ENCODE measurements around the gene ANKRD37.

Gene ANKRD37

DNA sequence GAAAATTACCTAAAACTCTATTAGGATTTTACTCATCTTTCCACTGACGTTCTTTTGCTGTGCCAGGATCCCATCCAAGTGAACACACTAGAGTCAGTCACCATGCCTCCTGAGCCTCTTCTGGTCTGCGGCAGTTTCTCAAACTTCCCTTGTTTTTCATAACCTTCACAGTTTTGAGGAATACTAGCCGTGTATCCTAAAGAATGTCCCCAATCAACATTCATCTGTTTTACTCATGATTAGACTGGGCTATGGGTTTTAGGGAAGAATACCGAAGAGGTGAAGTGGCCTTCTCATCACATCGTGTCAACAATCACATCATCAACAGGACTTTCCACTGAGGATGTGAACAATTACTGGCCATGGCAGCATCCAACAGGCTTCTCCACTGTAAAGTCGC lies 5.7 kb upstream of the ANKRD37 start:
- H3K36me3 Mint-ChIP-seq (ENCODE audit: low read depth), result peaks cover 4% of the 10 kb centered on the region
- H3K4me1 Mint-ChIP-seq (ENCODE audit: low read depth), result peaks cover 17% of the 10 kb centered on the region
- H3K9me3 Mint-ChIP-seq, result no peaks in the 10 kb centered on the region
- no peak overlapping the region for H3K4me3 Mint-ChIP-seq
- no peak overlapping the region for H3K27ac Mint-ChIP-seq
- no peaks in the 10 kb centered on the region for H3K27me3 Mint-ChIP-seq (ENCODE audit: low read depth)

DNA sequence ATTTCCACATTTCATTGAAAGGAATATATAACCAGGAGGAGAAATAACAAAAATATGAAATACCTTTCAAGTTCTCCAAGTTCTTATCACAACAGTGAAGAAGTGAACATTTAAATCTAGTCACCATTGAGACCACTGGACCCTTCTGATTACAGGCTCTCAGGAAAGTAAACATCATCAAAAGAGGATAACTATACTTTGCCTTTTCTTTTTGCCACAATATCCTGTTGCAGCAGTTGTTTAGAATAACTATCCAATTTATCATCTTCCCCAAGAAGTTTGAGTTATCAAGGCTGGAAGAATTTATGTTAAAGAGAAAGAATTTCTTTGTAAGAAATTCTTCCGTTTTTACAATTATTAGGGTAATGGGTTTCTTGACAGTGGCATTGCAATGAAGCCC lies 4.5 kb upstream of the ANKRD37 start:
- peaks cover 4% of the 10 kb centered on the region for H3K36me3 Mint-ChIP-seq (ENCODE audit: low read depth)
- peaks cover 19% of the 10 kb centered on the region for H3K4me1 Mint-ChIP-seq (ENCODE audit: low read depth)
- H3K9me3 Mint-ChIP-seq, result no peaks in the 10 kb centered on the region
- H3K27me3 Mint-ChIP-seq (ENCODE audit: low read depth), result no peaks in the 10 kb centered on the region
- H3K27ac Mint-ChIP-seq, result no peak overlapping the region
- no peak overlapping the region for H3K4me3 Mint-ChIP-seq

GRCh38 chr4:185394568-185395237 lies 1.9 kb upstream of the ANKRD37 start:
- peaks cover 42% of the 10 kb centered on the region for H3K4me1 Mint-ChIP-seq (ENCODE audit: low read depth)
- no peaks in the 10 kb centered on the region for H3K9me3 Mint-ChIP-seq
- H3K27ac Mint-ChIP-seq, result peak overlapping the region; percentile 98
- H3K4me3 Mint-ChIP-seq, result peak overlapping the region; percentile 94
- no peaks in the 10 kb centered on the region for H3K27me3 Mint-ChIP-seq (ENCODE audit: low read depth)
- H3K36me3 Mint-ChIP-seq (ENCODE audit: low read depth), result peaks cover 16% of the 10 kb centered on the region

- Mint-ChIP-seq H3K27me3 (ENCODE audit: low read depth) (no peaks in the 10 kb centered on the region), H3K36me3 (ENCODE audit: low read depth) (peaks cover 22% of the 10 kb centered on the region), H3K4me1 (ENCODE audit: low read depth) (peaks cover 48% of the 10 kb centered on the region), H3K9me3 (no peaks in the 10 kb centered on the region), H3K27ac (peak within 1 kb of the TSS; percentile 98), H3K4me3 (peak within 1 kb of the TSS; percentile 94)
Observed at GRCh38 chr4:185395238-185395955, 1.2 kb upstream of the ANKRD37 start, which contains the start of gene LRP2BP. Gene LRP2BP (minus strand): TSS chr4:185395924. CDS start chr4:185378186, 17,738 bp downstream.

DNA sequence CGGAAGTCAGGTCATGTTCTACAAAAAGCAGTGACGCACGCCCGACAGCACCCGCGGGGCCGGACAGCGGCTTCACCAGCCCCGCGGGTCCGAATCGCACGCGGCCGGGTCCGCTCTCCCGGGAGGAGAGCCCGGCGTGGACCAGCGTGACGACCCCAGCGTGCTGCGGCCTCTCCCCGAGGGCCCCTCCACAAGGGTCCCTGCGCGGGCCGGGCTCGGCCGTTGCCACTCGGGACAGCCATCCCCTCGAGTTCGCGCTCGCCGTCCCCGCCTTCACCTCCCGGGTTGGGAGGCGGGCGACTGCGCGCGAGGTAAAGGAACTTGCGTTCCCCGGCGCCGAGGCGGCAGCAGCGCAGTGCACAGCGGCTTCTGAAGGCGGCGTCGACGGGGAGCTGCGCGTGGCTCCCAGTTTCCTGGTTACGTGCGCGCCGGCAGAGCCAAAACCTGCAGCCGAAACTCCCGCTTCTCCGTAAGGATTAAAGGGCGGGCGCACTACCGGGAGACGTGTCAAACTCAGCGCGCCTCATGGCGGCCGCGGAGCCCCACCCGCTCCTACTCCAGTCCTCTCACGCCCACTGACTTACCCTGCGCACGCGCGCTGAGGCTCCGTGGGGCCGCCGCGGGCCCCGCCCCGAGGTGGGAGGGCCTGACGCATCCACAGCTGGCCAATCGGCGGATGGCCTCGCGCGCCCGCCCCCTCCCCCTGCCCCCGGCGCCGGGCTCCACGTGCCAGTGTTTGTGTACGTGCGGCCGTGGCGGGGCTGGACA lies 501 bp upstream of the ANKRD37 start:
- Mint-ChIP-seq H3K4me3 (peak overlapping the region; percentile 94), H3K27ac (peak overlapping the region; percentile 98), H3K9me3 (no peaks in the 10 kb centered on the region), H3K36me3 (ENCODE audit: low read depth) (peaks cover 21% of the 10 kb centered on the region), H3K4me1 (ENCODE audit: low read depth) (peaks cover 49% of the 10 kb centered on the region), H3K27me3 (ENCODE audit: low read depth) (no peaks in the 10 kb centered on the region)

DNA sequence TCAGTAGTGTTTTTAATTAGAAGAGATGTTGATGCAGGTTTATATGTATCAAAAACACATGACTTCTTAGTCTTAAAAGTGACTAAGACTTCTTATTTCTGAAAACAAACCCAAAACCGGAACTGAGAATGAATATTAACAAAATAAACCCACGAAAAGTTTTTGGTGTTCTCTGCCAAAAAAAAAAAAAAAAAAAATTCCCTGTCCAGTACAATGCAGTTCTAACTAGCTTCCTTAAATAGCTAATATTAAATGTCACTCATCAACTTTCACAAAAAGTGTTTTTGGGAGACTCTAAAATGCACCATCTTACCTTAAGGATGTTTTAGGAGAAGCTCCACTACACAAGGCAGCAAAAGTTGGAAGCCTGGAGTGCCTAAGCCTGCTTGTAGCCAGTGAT lies 2.0 kb downstream of the ANKRD37 start:
- no peak overlapping the region for H3K27ac Mint-ChIP-seq
- no peak overlapping the region for H3K4me3 Mint-ChIP-seq
- no peaks in the 10 kb centered on the region for H3K27me3 Mint-ChIP-seq (ENCODE audit: low read depth)
- H3K4me1 Mint-ChIP-seq (ENCODE audit: low read depth), result peaks cover 50% of the 10 kb centered on the region
- peaks cover 31% of the 10 kb centered on the region for H3K36me3 Mint-ChIP-seq (ENCODE audit: low read depth)
- no peaks in the 10 kb centered on the region for H3K9me3 Mint-ChIP-seq

GRCh38 chr4:185399466-185399865 lies 2.8 kb downstream of the ANKRD37 start:
- Mint-ChIP-seq H3K27me3 (ENCODE audit: low read depth) (no peaks in the 10 kb centered on the region), H3K4me1 (ENCODE audit: low read depth) (peaks cover 43% of the 10 kb centered on the region), H3K27ac (no peak overlapping the region), H3K36me3 (ENCODE audit: low read depth) (peaks cover 33% of the 10 kb centered on the region), H3K9me3 (no peaks in the 10 kb centered on the region), H3K4me3 (no peak overlapping the region)

- no peaks in the 10 kb centered on the region for H3K9me3 Mint-ChIP-seq
- no peak overlapping the region for H3K4me3 Mint-ChIP-seq
- H3K36me3 Mint-ChIP-seq (ENCODE audit: low read depth), result peaks cover 47% of the 10 kb centered on the region
- H3K4me1 Mint-ChIP-seq (ENCODE audit: low read depth), result peaks cover 15% of the 10 kb centered on the region
- H3K27ac Mint-ChIP-seq, result no peak overlapping the region
- H3K27me3 Mint-ChIP-seq (ENCODE audit: low read depth), result no peaks in the 10 kb centered on the region
Observed at GRCh38 chr4:185404031-185404430, 7.4 kb downstream of the ANKRD37 start.

DNA sequence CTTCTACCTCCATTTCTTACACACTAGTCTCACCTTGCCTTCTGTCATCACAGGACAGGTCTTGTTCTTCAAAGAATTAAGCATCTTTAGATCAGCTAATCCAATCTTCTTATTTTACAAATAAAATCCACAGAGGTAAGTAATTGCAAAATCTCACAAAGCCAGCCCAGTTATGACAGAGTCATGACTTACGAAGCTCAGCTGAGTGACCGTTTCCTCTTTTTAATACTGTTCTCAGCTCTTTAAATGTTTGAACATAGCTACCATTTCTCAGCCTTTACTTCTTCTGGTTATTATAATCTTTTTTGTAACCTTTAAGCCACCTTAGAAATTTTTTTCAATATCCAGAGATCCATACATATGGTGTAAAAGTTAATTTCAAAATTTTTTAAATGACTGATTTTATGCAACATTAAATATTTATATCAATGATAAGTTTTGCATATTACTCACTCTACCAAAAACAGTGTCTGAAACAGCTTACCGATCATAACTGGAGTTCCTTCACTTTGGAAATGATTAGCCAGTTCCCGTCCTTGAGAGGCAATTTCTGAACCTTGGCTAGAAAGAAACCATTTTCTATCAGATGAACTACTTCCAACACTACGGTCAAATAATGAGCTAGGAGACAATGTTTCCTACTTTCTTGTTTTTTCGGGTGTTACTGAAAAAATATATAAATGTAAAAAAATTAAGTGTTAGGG lies 8.8 kb downstream of the ANKRD37 start:
- H3K36me3 Mint-ChIP-seq (ENCODE audit: low read depth), result peaks cover 41% of the 10 kb centered on the region
- H3K4me1 Mint-ChIP-seq (ENCODE audit: low read depth), result peaks cover 2% of the 10 kb centered on the region
- peaks cover 4% of the 10 kb centered on the region for H3K9me3 Mint-ChIP-seq
- H3K27ac Mint-ChIP-seq, result no peak overlapping the region
- no peaks in the 10 kb centered on the region for H3K27me3 Mint-ChIP-seq (ENCODE audit: low read depth)
- no peak overlapping the region for H3K4me3 Mint-ChIP-seq

DNA sequence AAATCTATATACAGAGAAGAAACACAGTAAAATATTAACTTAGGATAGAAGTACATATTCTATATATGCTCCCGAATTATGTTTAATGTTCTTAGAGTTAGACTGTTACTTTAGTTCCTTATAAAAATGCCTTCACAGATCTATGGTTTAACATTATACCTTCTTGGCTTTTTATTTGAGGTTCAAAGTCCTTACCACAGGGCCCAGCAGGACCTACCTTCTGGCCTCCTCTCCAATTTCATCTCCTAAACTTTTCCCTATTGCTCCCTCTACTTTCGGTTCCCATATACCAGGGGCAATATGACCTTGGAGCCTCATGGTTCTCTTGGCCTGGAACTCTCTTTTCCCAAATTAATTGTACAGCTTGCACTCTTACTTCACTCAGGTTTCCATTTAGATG lies 11.8 kb downstream of the ANKRD37 start:
- Mint-ChIP-seq H3K9me3 (peaks cover 4% of the 10 kb centered on the region), H3K4me1 (ENCODE audit: low read depth) (no peaks in the 10 kb centered on the region), H3K36me3 (ENCODE audit: low read depth) (peaks cover 31% of the 10 kb centered on the region), H3K4me3 (no peak overlapping the region), H3K27ac (no peak overlapping the region), H3K27me3 (ENCODE audit: low read depth) (no peaks in the 10 kb centered on the region)

DNA sequence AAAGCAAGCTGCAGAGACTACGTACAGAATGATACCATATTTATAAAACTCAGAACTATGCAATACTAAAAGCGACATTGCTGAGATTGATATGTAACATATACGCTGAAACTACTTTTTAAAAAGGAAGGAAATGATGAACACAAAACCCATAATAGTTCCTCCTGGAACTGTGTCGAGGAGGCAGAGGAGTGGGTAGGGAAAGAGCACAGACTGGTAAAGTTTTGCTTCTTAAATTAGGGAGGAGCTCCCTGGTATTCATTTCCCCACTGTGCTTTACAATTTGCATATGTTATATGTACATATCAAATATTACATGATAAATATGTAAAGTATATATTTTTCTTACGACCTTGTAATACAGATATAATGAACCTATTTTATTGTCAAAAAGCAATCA lies 15.2 kb downstream of the ANKRD37 start:
- Mint-ChIP-seq H3K9me3 (peaks cover 4% of the 10 kb centered on the region), H3K4me3 (no peak overlapping the region), H3K27me3 (ENCODE audit: low read depth) (no peaks in the 10 kb centered on the region), H3K4me1 (ENCODE audit: low read depth) (no peaks in the 10 kb centered on the region), H3K36me3 (ENCODE audit: low read depth) (peaks cover 23% of the 10 kb centered on the region), H3K27ac (no peak overlapping the region)

DNA sequence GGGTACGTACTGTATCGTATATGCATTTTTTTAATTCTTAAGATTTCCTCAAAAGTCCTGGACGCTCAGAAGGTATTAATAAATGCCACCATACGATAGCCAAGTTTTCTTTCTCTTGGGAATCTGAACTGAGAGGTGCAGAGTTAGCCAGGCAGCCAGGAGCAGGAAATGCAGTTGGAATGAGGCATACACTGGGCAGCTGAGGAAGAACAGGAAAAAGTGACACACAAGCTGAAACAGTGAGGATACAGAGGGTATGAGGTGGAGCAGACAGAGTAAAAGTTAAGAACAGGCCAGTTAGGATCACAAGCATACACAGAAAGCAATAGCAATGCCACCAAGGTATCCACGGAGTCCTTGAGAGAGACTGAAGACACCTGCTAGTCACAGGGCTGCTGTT lies 15.8 kb downstream of the ANKRD37 start:
- Mint-ChIP-seq H3K4me3 (no peak overlapping the region), H3K36me3 (ENCODE audit: low read depth) (peaks cover 26% of the 10 kb centered on the region)

DNA sequence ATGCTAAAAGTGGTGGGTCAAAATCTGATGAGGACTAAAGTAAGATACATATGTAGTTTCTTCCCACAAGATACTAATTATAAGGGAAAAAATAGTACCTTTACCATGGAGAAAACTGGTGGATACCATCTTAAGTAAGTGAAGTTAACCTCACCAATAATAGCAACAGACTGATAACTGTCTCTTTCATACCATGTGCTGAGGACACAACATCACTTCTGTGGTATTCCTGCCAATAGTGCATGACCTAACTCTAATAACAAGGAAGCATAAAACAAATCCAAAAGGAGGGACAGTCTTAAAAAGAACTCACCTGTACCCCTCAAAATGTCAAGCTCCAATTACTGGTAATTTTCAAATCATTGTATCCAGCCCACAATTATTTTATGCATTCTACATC lies 20.3 kb downstream of the ANKRD37 start:
- Mint-ChIP-seq H3K36me3 (ENCODE audit: low read depth) (peaks cover 19% of the 10 kb centered on the region), H3K4me3 (no peak overlapping the region), H3K4me1 (ENCODE audit: low read depth) (peaks cover 5% of the 10 kb centered on the region), H3K27ac (no peak overlapping the region), H3K9me3 (no peaks in the 10 kb centered on the region), H3K27me3 (ENCODE audit: low read depth) (no peaks in the 10 kb centered on the region)

More for the DNA sequence above, 15.8 kb downstream of the ANKRD37 start:
- Mint-ChIP-seq H3K27me3 (ENCODE audit: low read depth) (no peaks in the 10 kb centered on the region), H3K4me1 (ENCODE audit: low read depth) (no peaks in the 10 kb centered on the region), H3K27ac (no peak overlapping the region), H3K9me3 (peaks cover 4% of the 10 kb centered on the region)

DNA sequence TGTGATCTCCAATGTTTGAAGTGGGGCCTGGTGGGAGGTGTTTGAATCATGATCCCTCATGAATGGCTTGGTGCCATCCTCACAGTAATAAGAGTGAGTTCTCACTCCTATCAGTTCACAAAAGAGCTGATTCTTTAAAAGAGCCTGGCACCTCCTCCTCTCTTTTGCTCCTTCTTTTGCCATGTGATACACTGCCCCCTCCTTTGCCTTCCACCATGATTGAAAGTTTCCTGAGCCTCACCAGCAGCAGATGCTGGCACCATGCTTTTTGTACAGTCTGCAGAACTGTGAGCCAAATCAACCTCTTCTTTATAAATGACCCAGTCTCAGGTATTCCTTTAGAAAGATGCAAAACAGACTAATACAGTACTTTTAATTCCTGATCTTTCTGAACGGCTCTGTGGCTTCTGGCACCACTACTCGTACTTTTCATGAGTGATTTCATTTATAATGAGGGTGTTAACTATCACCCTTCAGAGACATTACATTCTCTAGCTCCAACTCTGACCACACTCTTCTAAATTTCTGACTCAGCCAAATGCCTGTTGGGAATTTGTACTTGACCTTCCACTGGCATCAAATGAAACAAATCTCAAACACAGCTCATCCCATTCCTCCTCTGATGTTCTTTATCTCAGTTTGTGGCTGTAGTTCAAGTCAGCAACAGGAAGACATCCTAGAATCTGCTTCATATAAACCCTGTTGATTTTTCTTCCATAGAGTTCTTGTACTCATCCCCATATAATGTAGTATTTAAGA lies 24.9 kb downstream of the ANKRD37 start:
- no peak overlapping the region for H3K4me3 Mint-ChIP-seq
- no peaks in the 10 kb centered on the region for H3K27me3 Mint-ChIP-seq (ENCODE audit: low read depth)
- H3K27ac Mint-ChIP-seq, result no peak overlapping the region
- peaks cover 25% of the 10 kb centered on the region for H3K4me1 Mint-ChIP-seq (ENCODE audit: low read depth)
- H3K36me3 Mint-ChIP-seq (ENCODE audit: low read depth), result peaks cover 19% of the 10 kb centered on the region
- no peaks in the 10 kb centered on the region for H3K9me3 Mint-ChIP-seq
